Measurements from ENCODE around the gene ALDH1A3.
"Not testable (repeated sequence)": the region's sequence is repeated elsewhere in the genome, so short reads cannot be mapped to it uniquely, and the experiment has no call there.

ALDH1A3 gene

GRCh38 chr15:100879464-100880138 is at the start of gene ALDH1A3:
Gene ALDH1A3, plus strand, starts transcription at chr15:100879831. Its CDS starts 77 bp downstream, at chr15:100879908.
- no peak for DNase-seq

DNA sequence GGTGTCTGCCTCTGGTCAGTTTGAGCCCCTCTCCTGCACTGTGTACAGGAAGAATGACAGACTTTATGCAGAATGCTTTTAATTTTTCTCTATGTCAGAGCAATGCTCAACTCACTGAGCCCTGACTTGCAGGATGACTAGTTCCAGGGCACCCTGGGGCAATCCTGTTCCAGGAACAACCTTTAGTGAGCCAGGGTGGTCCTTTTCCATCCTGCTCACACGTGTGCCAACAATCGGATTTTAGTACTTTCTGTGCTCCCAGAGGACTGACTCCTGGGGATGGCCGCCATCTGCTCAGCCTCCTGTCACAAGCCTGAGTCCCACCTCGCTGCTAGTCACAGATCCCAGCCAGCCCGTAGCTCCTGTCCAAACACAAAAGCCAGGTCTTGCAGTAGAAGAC is 48.2 kb upstream of the ALDH1A3 start:
- DNase-seq = no peak

- DNase-seq = no peak
Observed at GRCh38 chr15:100832149-100832942, 47.3 kb upstream of the ALDH1A3 start.

- no peak for DNase-seq
Observed at GRCh38 chr15:100833417-100834389, 45.9 kb upstream of the ALDH1A3 start.

GRCh38 chr15:100834731-100835130 is 44.9 kb upstream of the ALDH1A3 start:
- no peak for DNase-seq

- DNase-seq = no peak
Observed at GRCh38 chr15:100835636-100836035, 44.0 kb upstream of the ALDH1A3 start.

DNA sequence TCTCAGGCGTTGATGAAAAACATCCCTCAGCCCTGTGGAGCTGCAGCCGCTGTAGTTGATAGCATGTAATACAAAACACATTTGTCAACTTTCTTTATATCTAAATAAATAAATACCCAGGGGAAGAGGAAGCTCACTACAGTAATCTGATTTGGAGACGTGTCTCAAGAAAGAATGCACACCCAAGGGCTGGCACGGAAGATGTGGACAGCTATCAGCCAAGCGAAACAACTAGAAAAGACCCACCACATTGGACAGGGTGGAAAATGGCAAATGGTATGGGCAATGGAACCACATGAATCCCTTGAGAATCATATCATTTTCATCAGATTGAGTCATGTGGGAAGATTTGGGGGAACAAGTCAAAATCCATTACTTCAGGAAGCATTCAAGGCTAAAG is 43.1 kb upstream of the ALDH1A3 start:
- no peak for DNase-seq

DNA sequence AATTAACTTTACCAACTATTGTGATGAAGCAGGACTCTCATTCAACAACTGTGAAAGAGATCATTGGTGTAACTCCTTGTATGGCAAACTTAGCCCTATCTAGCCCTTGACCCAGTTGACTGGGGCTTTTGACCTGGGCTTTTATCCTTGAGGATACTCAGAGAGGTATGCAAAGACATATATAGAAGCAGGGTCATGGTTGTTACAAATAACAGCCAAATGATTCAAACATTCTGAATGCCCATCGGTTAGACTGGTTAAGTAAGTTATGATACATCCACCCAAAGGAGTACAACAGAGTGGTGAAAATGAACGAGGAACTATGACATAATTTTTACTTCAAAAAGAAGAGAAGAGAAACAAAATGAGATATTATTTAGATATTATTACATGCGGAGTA is 38.2 kb upstream of the ALDH1A3 start:
- no peak for DNase-seq

DNA sequence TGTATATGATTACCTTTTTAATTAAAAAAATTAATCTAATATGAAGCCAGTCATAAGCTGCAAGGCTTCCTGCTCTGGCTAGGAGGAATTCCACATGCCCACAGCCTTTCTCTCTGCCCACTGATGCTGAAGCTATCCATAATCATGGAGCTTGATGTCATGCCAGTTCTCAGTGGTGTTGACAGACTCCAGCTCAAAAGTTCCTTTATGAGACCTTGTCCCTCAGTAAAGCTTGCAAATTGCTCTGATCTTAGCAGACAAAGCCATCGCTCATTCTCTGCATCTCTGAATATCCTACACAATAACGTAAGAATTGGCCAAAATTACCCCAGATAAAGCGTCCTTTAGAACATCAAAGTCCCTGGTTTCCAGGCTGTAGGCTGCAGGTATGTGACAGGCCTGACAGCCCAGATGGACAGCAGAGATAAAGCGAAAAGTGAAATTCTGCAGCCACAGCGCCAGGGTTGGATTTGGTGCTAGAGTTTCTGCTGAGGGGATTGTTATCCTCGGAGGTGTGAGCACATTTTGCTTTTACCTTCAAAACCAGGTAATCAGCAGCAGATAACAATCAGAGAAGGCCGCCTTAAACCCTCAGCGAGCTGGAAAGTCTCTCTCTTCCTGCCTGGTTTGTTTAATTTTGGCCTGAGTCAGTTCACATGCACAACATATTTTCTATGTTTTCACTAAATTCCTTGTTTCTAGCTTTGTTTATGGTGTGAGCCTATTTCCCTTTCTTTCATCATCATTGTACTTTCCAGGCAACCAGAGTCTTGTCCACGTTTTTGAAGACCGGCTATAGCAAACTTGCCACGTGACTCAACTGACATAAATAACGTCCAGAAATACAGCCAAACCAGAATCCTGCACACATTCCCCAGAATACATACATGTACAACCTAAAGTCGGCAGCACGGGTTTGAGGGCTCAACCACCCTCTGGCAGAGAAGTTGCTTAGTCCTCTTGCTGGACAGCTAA is 36.6 kb upstream of the ALDH1A3 start:
- no peak for DNase-seq

DNA sequence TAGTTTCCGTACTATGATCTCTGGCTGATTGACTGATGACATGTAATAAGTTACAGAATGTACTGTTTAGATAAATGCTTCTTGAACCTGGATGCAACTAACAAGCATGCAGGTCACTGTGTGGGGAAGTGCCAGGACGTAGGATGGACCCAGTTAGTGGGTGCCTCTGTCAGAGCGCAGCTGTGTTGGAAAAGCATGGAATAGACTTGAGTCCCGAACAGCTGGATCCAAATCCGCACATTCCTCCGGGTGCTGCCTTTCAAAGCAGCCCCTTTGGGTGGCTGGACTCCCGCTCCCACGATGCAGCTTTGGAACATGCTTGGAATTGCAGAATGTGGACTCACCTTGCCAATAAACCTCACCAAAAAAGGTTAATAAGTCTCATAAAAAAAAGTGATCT is 35.5 kb upstream of the ALDH1A3 start:
- DNase-seq = no peak

GRCh38 chr15:100844778-100845177 is 34.9 kb upstream of the ALDH1A3 start:
- no peak for DNase-seq

GRCh38 chr15:100847194-100847593 is 32.4 kb upstream of the ALDH1A3 start:
- no peak for DNase-seq

DNA sequence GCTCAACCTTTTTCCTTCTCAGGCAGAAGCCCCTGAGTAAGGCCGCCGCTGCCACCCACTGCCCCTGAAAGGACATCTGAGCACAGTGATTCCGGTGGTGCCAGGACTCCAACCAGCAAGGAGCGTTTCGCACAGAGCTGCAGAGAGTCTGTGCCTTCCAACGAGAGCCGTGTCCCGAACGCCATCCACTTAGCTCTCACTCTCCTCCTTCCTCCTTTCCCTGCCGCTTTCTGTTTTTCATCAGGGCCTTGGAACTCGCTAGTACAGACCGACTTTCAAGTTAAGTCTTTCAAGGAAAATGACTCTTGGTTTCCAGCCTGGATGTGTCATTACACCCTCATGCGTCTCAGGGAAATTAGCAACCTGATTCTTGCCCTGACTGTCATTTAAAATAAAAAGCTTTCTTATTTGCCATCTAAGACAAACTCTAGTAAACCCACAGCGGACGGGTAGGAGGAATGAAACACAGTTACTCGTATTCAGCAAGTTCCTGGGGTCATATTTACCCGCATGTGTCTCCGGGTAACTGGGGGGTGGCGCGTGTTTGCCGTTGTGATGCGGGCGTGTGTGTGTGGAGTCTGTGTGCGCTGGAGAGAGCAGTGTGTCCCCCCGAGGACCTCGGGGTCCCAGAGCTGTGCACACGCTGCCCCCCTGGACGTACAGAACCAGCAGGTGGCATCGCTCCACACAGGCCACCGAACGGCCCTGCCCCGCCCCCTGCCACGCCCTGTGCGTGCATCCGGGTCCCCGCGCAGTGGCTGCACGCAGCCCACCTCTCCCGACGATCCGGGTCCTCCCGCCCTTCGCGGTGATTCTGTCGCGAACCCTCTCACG is 30.4 kb upstream of the ALDH1A3 start:
- DNase-seq = no peak

DNA sequence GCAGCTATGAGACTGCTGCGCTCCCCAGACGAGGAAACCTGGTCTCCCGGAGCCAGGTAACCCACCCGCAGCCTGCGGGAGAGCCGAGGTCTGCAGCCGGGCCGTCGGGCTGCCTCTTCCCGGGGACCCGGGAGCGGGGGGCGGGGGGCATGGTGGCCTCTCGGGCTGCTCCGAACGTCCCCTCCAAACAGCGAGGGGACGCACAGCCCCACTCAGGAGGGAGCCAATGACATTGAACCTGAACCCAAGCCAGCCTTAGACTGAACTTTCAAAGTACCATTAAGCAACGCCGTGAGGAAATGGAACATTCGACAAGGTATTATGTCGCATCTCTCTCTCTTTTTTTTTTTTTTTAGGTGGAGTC is 29.8 kb upstream of the ALDH1A3 start:
- DNase-seq = no peak

DNA sequence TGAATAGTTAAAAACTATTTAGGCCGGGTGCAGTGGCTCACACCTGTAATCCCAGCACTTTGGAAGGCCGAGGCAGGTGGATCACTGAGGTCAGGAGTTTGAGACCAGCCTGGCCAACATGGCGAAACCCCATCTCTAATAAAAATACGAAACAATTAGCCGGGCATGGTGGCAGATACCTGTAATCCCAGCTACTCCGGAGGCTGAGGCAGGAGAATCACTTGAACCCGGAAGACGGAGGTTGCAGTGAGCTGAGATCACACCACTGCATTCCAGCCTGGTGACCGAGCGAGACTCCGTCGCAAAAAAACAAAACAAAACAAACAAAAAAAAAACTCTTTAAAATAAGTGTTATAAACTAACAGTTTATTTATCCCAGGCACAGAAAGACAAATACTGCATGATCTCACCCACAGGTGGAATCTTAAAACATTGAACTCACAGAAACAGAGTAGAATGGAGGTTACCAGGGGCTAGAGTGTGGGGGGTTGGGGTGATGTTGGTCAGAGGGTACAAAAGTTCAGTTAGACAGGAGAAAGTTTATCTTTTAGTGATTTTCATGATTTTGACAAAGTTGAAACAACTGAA is 28.1 kb upstream of the ALDH1A3 start:
- not testable (repeated sequence) for DNase-seq

DNA sequence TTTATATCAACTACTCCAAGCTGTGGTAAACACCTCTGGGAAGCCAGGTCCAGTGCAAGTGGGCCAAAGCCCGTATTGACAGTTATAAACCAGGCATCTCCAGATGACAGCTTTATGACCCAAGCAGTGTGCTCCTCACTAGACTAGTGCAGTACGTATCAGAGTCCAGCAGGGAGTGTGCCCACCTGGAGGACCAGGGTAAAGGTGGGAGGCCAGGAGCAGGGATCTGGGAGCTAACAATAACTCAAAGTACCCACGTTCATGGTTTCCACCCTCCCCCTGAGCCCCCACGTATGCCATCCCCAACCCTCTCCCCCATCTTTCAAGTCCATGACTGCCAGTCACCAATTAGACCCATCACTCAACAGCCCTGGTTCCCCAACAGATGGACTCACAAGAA is 27.0 kb upstream of the ALDH1A3 start:
- DNase-seq = no peak

- DNase-seq = no peak
Observed at GRCh38 chr15:100853676-100854440, 25.8 kb upstream of the ALDH1A3 start.

GRCh38 chr15:100856867-100857266 is 22.8 kb upstream of the ALDH1A3 start:
- DNase-seq = no peak

GRCh38 chr15:100858294-100858693 is 21.3 kb upstream of the ALDH1A3 start:
- no peak for DNase-seq
